ENCODE results near the gene CLRN2.

The CLRN2 gene

GRCh38 chr4:17502756-17503155 is 12.2 kb upstream of the CLRN2 start:
- no peak overlapping the region for H3K4me3 ChIP-seq (ENCODE audit: low read depth, low read length)
- no peak for TF ChIP-seq CTCF (IDR thresholded peaks at IDR 0.05; ENCODE audit: control insufficient read depth, extremely low read depth, insufficient read depth)
- no peak for DNase-seq (ENCODE audit: low read depth)

GRCh38 chr4:17504081-17504480 is 10.9 kb upstream of the CLRN2 start:
- TF ChIP-seq CTCF (IDR thresholded peaks at IDR 0.05; ENCODE audit: control insufficient read depth, extremely low read depth, insufficient read depth), result no peak
- DNase-seq (ENCODE audit: low read depth), result no peak
- H3K4me3 ChIP-seq (ENCODE audit: low read depth, low read length), result no peak overlapping the region

- DNase-seq (ENCODE audit: low read depth), result no peak
- no peak overlapping the region for H3K4me3 ChIP-seq (ENCODE audit: low read depth, low read length)
- TF ChIP-seq CTCF (IDR thresholded peaks at IDR 0.05; ENCODE audit: control insufficient read depth, extremely low read depth, insufficient read depth), result no peak
Measured at GRCh38 chr4:17510582-17510981, 4.4 kb upstream of the CLRN2 start.

- no peak for TF ChIP-seq CTCF (IDR thresholded peaks at IDR 0.05; ENCODE audit: control insufficient read depth, extremely low read depth, insufficient read depth)
- H3K4me3 ChIP-seq (ENCODE audit: low read depth, low read length), result peak overlapping the region; percentile 62
- no peak for DNase-seq (ENCODE audit: low read depth)
Measured at GRCh38 chr4:17511051-17511450, 3.9 kb upstream of the CLRN2 start.

- peak overlapping the region; percentile 62 for H3K4me3 ChIP-seq (ENCODE audit: low read depth, low read length)
- TF ChIP-seq CTCF (IDR thresholded peaks at IDR 0.05; ENCODE audit: control insufficient read depth, extremely low read depth, insufficient read depth), result no peak
- DNase-seq (ENCODE audit: low read depth), result no peak
Measured at GRCh38 chr4:17511509-17511949, 3.4 kb upstream of the CLRN2 start.

GRCh38 chr4:17511950-17512795 is 2.8 kb upstream of the CLRN2 start, which contains the start of gene QDPR:
Gene QDPR, minus strand, starts transcription at chr4:17512090. Its CDS starts 36 bp downstream, at chr4:17512054.
- DNase-seq (ENCODE audit: low read depth), result peak; percentile 28
- peak; percentile 83 for TF ChIP-seq CTCF (IDR thresholded peaks at IDR 0.05; ENCODE audit: control insufficient read depth, extremely low read depth, insufficient read depth)
- peak within 1 kb of the TSS; percentile 62 for H3K4me3 ChIP-seq (ENCODE audit: low read depth, low read length)

Measured in LNCaP clone FGC (cell line).